ENCODE data around the gene COPS8.

DNA sequence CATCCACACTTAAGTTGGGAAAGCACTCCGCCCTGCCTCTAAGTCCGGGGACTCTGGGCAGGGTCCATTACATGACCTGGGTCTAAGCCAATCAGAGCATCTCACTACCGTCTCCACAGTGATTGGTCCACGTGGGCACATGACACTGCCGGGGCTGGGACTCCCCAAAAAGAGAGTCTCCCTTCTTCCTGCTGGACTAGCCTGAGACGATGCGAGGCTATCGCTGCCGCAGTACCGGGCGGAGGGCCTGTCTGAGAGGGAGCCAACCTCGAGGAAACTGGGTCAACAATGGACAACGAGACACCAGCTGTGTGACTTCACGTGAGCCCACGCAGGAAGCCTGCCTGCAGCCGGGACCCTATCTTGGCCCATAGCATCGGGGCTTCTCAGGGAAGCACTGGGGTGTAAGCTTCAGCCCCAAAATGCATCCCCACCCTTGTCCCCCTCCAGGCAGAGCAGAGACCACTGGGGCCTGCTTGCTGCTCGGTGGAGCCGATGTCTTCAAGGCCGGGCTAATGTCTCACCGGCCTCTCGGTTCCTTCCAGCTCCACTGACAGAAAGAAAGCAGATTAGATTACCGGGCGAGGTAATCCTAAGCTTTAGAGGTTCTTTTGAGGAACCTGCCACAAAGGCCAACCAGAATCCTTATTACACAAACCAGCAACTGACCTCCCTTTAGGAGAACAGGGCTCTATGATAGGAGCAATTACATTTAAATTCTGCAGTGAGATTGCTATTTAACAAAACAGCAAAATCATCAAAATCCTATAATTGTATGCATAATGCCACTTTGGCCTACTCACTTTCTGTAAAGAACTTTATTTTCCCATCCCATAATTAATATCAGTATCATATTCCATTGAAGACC lies 21.3 kb upstream of the COPS8 start:
- TF ChIP-seq, protein P1, sequence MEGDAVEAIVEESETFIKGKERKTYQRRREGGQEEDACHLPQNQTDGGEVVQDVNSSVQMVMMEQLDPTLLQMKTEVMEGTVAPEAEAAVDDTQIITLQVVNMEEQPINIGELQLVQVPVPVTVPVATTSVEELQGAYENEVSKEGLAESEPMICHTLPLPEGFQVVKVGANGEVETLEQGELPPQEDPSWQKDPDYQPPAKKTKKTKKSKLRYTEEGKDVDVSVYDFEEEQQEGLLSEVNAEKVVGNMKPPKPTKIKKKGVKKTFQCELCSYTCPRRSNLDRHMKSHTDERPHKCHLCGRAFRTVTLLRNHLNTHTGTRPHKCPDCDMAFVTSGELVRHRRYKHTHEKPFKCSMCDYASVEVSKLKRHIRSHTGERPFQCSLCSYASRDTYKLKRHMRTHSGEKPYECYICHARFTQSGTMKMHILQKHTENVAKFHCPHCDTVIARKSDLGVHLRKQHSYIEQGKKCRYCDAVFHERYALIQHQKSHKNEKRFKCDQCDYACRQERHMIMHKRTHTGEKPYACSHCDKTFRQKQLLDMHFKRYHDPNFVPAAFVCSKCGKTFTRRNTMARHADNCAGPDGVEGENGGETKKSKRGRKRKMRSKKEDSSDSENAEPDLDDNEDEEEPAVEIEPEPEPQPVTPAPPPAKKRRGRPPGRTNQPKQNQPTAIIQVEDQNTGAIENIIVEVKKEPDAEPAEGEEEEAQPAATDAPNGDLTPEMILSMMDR (conservative IDR thresholded peaks at IDR 0.05; ENCODE audit: low read length), result no peak
- TF ChIP-seq EZH2phosphoT487 (IDR thresholded peaks at IDR 0.05; ENCODE audit: borderline replicate concordance), result no peak

All from Loucy (cell line).